Prostate gland (tissue), 2 donors: ENCODE measurements around the gene ANKS1B.

Experiments used
- POLR2A ChIP-seq: fragments of 450-650 bp; IDR thresholded peaks from one replicate; pipeline ENCODE4 v1.6.1; 2016; ENCODE audit warnings: antibody characterized with exemption, mild to moderate bottlenecking
- POLR2AphosphoS5 ChIP-seq: sonication (generic); formaldehyde crosslinking; IDR thresholded peaks from one replicate; pipeline ENCODE4 v1.6.1; 2017; ENCODE audit warnings: antibody characterized with exemption
- TF ChIP-seq, protein P1 (sequence below), 4 experiments: fragments of 200-600 bp in 2 of 4; fragments of 450-650 bp in 2 of 4; sonication (generic) in 2 of 4; IDR thresholded peaks; 1 replicate in 3 of 4; 2 replicates in 1 of 4; pipeline ENCODE4 v1.5.1; 2016 to 2019; ENCODE audit warnings: antibody characterized with exemption in 4 of 4, mild to moderate bottlenecking in 2 of 4, moderate library complexity in 2 of 4

DNA sequence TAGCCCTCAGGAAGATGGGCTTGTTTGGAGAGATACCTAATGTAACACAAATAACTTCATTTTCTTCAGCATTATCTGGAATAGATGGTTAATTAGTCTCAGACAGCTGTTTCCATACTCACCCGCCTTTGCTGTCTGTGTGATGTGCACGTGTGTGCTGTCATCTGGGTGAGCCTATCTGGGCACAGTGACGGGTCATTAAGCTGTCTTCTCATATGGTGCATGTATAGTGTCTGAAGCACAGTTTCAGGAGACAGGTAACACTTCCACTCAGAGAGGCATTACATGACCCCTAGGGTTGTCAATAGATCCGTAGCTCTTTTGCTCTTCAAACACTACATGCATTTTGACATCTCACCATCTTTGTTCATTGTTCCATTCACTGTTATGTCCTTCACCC, 846.3 kb downstream of the ANKS1B start:
- TF ChIP-seq, protein P1, sequence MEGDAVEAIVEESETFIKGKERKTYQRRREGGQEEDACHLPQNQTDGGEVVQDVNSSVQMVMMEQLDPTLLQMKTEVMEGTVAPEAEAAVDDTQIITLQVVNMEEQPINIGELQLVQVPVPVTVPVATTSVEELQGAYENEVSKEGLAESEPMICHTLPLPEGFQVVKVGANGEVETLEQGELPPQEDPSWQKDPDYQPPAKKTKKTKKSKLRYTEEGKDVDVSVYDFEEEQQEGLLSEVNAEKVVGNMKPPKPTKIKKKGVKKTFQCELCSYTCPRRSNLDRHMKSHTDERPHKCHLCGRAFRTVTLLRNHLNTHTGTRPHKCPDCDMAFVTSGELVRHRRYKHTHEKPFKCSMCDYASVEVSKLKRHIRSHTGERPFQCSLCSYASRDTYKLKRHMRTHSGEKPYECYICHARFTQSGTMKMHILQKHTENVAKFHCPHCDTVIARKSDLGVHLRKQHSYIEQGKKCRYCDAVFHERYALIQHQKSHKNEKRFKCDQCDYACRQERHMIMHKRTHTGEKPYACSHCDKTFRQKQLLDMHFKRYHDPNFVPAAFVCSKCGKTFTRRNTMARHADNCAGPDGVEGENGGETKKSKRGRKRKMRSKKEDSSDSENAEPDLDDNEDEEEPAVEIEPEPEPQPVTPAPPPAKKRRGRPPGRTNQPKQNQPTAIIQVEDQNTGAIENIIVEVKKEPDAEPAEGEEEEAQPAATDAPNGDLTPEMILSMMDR (IDR thresholded peaks at IDR 0.05): no peak
- TF ChIP-seq POLR2A (no peak), POLR2AphosphoS5 (no peak)
